Stimulated activated CD4-positive, alpha-beta T cell treated with anti-CD3 and anti-CD28 coated beads, Interleukin-15, amount 100 ng/mL, for 24 hours (primary cell): Measurements from ENCODE around the gene TARP.
"Not testable (repeated sequence)": the region's sequence is repeated elsewhere in the genome, so short reads cannot be mapped to it uniquely, and the experiment has no call there.

ENCODE experiments used
- DNase-seq: peaks from one replicate; pipeline ENCODE4 v3.0.0-alpha.2; 2020

TARP gene

GRCh38 chr7:38296059-38296857 lies 22.8 kb upstream of the TARP start:
- no peak for DNase-seq

GRCh38 chr7:38294926-38295325 lies 21.5 kb upstream of the TARP start:
- no peak for DNase-seq

GRCh38 chr7:38292442-38292841 lies 19.0 kb upstream of the TARP start:
- DNase-seq = no peak

- DNase-seq = no peak
Observed at GRCh38 chr7:38291650-38292049, 18.2 kb upstream of the TARP start.

GRCh38 chr7:38291117-38291647 lies 17.7 kb upstream of the TARP start:
- no peak for DNase-seq

- DNase-seq = no peak
Observed at GRCh38 chr7:38284553-38284952, 11.1 kb upstream of the TARP start.

GRCh38 chr7:38283809-38284208 lies 10.4 kb upstream of the TARP start:
- no peak for DNase-seq

GRCh38 chr7:38283107-38283506 lies 9.7 kb upstream of the TARP start:
- DNase-seq = no peak

- no peak for DNase-seq
Observed at GRCh38 chr7:38282081-38282480, 8.6 kb upstream of the TARP start.

- no peak for DNase-seq
Observed at GRCh38 chr7:38281266-38281665, 7.8 kb upstream of the TARP start.

- no peak for DNase-seq
Observed at GRCh38 chr7:38280707-38281106, 7.3 kb upstream of the TARP start.

GRCh38 chr7:38280000-38280399 lies 6.6 kb upstream of the TARP start:
- DNase-seq = no peak

GRCh38 chr7:38276096-38276877 lies 2.9 kb upstream of the TARP start:
- no peak for DNase-seq

- no peak for DNase-seq
Observed at GRCh38 chr7:38274927-38275620, 1.6 kb upstream of the TARP start.

- DNase-seq = no peak
Observed at GRCh38 chr7:38274486-38274885, 1.1 kb upstream of the TARP start.

GRCh38 chr7:38270405-38270804 lies 3.0 kb downstream of the TARP start:
- DNase-seq = not testable (repeated sequence)

- DNase-seq = not testable (repeated sequence)
Observed at GRCh38 chr7:38269704-38270346, 3.6 kb downstream of the TARP start.

- not testable (repeated sequence) for DNase-seq
Observed at GRCh38 chr7:38265958-38266357, 7.5 kb downstream of the TARP start.

GRCh38 chr7:38264602-38265001 lies 8.8 kb downstream of the TARP start:
- not testable (repeated sequence) for DNase-seq

- not testable (repeated sequence) for DNase-seq
Observed at GRCh38 chr7:38263274-38263673, 10.2 kb downstream of the TARP start.

GRCh38 chr7:38262545-38262944 lies 10.9 kb downstream of the TARP start:
- DNase-seq = no peak

- not testable (repeated sequence) for DNase-seq
Observed at GRCh38 chr7:38262026-38262425, 11.4 kb downstream of the TARP start.

- DNase-seq = not testable (repeated sequence)
Observed at GRCh38 chr7:38261601-38262000, 11.8 kb downstream of the TARP start.
